ENCODE data around the gene CENPX.
"Not testable (repeated sequence)": the region's sequence is repeated elsewhere in the genome, so short reads cannot be mapped to it uniquely, and the experiment has no call there.

Gene CENPX

DNA sequence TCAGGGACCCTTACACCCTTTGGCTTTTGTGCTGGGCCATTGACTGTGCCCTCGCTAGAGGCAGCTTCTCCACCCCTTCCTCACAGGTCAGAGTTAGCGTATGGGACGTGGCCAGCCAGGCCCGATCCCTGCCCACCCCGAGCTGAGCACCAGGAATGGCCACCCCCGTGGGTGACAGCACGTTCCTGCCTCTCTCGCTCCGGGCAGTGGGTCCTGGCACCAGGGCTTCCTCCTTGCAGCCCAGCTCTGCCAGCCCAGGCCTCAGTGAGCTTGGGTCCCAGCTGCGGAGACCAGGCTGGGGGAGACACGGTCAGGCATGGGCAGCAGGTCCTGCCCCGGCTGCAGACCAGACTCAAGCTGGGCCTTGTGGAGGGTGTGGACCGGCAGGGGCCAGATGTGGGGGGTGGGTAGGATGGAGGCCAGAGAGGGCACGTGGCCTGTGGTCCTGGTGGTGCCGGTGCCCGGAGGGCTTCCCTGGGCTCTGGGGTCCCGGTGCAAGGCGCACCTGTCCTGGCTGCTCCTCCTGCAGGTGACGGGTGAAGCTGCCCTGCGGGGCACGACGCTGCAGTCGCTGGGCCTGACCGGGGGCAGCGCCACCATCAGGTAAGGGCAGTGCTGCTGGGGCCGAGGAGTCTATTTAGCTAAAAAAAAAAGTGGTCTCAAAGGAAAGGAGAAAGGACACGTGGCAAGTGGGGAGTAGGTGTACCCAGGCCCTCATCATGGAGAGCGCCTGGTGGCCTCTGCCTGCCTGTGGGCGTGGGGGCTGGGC, 27.0 kb downstream of the CENPX start:
- DNase-seq, result no peak

DNA sequence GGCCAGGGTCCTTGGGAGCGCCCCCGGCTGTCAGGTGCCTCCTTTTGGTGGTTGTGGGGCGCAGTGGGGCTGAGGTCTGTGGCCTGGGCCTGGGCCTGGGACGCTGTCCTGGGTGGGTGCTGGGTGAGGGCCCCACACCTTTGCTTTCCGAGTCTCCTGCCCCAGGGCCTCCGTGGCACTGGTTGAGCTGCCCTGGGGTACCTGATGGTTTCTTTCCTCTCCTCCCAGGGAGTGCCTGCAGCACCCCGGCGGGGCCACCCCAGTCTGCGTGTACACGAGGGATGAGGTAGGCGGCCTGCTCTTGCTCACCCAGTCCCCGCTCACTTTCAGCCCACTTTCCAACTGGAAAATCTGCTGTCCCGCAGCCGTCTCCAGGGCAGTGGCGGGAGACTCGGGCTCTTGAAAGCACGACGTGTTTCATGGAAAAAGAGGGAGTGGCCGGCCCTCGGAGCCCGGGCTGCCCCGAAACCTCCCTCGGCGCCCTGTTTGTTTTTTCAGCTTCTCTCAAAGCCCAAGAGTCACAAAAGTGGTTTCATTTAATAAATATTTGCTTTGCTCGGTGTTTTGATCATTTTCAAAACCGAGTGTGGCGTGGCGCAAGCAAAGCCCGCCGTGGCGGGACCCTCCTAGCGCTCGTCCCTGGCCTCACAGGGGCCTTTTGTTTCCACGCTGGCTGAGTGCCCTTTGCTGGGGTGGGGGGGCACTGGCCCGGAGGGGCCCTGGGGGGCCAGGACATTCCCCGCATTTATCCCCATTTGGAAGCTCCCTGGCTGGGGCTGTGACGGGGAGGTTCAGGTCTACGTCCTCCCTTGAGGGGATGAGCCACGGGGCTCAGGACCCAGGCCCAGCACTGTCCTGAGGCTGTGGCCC, 27.9 kb downstream of the CENPX start:
- no peak for DNase-seq

DNA sequence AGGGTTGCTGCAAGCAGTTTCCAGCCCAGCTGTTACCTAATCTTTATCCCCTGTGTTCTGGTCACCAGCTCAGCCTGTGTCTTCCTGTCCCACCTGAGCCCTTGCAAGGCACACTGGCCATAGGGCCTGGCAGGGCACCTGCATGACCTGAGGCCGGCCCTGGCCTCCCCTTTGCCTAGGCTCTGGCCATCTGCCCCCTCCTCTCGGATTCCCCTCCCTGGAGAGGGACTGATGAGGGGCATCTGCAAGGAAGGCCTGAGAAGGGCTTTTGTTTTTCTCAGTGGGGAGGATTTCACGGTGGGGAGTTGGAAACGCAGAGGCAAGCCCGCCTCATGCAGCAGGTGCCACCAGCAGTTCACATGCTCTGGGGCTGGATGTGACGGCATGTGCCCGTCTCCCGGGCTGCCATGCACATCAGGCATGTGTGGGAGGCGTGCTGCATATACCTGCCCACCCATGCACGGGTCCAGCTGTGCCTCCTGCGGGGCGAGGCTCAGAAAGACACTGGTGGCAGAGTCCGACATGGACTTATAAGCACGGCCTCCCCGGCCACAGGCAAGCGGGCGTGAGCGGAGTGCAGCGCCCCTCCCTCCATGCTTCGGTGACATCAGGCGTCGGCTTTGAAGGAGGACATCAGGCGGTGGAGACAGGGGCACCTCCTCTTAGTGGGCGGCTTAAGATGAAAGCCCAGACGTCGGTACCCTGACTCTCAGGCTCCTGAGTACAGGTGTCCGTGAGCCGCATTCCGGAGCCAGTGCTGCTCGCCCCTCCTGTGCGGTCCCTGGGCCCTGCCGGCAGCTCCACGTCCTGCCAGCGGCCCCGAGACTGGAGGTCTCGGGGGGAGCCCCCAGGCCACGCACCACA, 28.7 kb downstream of the CENPX start:
- DNase-seq, result no peak

DNA sequence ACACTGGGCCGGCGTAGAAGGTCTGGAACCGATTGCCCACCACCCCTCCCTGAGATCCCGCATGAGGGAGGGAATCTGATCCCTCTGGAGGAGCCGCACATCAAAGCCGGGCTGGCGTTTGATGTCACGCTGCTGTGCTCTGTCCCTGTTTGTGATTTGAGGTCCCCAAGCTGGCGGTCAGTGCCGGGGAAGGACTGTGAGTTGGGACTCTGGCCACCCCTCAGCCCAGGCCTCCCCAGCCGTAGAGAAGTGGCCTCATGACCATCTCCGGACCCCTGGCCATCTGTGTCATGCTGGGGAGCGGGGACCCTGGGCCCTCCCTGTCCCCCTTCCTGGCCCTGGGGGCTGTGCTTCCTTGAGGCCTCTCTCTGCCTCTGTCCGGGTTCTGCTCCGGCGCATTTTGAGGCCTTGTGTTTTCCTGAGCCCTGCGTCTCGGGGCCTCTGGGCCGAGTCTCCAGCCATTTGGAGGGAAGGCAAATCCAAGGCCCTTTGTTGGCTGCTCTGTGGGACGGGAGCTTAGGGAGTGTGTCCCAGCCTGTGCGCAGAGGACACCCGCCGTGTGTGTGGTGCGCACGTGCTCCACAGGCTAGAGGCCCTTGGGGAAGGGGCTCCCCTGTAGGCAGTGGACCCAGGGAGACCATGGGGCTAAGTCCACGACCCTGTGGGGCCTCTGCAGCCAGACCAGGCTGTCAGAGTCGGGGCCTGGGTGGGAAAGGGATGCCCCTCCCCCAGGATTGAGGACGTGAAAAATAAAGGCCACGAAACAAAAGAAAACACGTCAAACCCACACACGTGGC, 30.2 kb downstream of the CENPX start:
- DNase-seq, result no peak

DNA sequence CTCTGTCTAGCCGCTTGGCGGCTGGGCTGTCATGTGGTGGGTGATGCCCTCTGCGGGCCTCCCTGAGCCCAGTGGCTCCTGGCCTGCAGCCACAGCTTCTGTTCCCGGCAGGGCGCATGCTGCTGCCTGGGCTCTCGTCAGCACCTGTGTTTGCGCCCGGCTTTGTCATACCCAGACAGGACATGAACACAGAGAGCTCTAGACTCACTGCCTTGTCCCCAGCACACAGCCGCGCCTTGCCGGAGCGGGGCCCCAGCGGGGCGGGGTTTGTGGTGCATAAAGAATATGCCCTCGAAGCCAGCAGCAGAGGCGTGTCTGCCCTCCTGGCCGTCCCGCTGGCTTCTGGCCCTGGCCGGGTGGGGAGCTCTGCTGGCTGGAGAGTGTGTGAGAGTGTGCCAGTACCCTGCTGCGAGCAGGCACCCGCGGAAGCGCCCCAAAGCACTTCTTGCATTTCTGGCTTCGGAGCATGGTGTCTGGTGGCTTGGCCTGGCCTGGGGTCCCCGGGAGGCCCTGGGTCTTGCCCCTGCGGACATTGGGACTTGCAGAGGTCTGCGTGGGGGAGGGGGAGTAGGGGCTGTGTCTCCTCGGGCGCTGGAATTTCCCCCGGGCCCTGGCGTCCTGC, 30.9 kb downstream of the CENPX start:
- no peak for DNase-seq

DNA sequence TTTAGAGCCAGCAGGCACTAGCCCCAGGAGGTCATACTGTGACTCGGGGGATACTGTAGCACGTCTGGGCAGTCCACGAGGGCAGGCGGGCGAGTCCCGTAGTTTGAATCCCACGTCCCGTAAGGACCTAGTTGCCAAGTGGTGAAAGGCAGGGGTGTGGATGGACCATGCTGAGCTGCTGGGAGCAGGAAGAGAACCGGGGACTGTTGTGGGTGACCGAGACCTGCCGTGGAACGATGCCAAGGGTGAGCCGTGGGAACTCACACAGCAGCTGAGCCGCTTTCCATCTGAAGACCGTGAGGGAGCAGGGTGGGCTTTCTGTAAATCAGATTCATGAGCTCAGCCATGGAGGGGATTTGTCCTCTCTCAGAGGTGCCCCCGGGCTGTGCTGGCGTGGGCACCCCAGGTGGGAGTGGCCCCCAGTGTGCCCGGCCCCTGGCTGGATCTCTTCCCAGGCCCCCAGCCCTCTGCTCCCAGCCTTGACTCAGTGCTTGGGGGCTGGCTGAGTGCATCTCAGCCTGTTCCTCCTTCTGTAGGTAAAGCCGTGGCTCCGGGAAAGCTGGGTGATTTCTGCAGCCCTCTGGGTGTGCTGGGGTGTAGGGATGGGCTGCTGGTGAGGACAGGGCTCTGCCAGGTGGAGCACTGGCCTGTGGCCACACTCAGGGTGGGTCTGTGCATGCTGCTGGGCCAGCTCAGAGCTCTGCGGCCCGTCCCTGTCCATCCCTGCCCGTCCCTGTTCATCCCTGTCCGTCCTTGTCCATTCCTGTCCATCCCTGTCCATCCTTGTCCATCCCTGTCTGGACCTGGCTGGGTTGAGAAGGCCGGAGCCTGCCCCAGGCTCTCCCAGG, 31.6 kb downstream of the CENPX start:
- no peak for DNase-seq

DNA sequence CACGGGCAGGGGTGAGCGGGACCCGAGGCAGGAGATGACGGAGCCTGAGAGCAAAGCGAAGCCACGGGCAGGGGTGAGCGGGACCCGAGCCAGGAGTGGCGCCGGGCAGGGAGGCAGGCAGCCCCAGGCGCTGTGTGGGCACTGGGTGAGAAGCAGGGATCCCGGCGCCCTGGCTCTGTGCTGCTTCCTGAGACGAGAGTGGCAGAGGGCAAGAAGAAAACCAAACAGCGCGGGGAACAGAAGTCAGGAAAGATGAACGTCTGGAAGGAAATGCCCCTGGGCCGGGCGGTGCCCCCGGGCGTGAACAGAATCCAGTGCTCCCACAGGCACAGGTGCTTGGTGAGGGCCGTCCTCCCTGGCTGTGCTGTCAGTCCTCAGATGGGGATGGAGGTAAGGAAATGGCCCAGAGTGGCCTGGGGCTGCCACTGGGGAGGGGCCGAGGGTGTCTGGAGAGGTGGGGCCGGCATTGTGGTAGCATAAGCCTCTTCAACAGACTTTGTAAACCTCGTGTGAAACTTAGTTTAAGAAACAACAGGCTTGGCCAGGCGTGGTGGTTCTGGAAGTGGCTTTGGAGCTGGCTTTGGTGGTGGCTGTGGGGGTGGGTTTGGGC, 35.4 kb downstream of the CENPX start:
- DNase-seq, result no peak

DNA sequence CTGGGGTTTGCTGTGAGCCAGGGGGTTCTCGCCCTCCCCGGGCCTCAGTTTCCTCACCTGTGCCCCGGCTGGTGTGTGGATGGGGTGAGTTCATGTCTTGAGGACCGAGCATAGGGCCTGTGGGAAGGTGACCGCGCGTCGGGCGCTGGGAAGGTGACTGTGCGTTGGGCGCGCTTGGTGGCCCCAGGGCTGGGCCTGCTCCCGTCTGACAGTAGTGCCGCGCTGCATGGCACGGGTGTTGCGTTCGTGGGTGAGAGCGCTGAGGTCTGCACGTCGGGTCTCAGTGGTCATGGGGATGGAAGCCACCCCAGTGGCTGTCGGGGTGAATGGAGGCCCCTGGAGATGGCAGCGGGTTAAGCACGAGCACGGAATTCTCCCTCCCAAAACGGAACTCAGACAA, 36.1 kb downstream of the CENPX start:
- no peak for DNase-seq

DNA sequence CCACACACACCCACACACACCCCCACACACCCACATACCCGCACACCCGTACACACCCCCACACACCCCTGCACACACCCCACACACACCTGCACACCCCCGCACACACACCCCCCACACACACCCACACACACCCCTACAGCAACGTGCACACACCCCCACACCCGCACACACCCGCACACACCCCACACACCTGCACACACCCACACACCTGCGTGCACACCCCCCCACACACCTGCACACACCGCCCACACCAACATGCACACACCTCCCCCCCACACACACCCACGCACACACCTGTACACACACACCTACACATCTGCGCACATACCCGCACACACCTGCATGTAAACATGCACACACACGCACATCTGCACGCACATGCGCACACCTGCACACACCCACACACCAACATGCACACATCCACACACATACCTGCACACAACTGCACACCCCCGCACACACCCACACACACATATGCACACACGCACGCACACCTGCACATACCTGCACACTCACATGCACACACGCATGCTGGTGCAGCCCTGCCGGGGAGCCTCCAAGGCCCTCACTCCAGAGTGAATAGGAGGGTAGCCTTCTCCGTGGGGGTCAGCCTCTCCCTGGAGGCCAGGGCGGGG, 37.8 kb downstream of the CENPX start:
- DNase-seq, result no peak

DNA sequence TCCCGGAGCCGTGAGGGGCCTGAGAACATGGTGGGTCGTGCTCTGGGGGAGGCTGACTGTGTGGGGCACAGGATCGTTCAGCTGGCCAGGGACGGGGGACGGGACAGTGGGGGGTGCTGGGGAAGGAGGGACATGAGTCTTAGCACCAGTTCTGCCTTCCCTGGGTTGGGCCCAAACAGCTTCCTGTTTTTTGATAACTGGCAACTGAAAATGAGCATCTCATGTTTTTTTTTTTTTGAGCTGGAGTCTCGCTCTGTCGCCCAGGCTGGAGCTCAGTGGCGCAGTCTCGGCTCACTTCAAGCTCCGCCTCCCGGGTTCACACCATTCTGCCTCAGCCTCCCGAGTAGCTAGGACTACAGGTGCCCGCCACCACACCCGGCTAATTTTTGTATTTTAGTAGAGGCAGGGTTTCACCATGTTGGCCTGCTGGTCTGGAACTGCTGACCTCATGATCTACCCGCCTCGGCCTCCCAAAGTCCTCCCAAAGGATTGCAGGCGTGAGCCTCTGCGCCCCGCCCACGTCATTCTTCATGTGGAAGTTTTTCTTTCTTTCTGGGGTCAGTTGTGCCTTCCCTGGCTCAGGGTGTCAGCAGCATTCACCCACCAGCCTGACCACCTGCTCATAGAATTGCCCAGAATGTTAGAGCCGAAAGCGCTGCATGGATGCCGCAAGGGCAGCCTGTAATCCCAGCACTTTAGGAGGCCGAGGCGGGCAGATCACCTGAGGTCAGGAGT, 38.9 kb downstream of the CENPX start:
- no peak for DNase-seq

DNA sequence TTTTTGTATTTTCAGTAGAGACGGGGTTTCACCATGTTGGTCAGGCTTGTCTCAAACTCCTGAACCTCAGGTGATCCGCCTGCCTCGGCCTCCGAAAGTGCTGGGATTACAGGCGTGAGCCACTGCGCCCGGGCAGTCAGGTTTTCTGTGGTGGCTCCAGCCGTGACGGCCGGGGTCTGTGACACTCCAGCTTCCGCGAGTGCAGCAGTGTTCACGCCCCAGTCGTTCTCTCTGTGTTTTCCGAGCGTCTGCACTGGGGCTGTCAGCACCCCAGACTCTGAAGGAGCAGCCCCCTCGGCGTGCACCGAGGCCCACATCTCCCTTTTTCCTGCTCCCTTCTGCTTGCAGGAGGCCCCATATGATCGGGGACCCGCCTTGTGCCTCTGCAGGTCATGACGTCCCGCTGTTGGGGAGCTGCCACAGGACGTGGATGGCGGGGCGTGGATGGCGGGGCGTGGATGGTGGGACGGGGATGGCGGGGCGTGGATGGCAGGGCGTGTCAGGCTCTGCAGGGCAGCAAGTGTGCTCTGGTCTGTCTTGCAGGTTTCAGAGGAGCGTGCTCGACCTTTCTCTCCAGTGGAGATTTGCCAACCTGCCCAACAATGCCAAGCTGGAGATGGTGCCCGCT, 39.6 kb downstream of the CENPX start:
- DNase-seq, result no peak

DNA sequence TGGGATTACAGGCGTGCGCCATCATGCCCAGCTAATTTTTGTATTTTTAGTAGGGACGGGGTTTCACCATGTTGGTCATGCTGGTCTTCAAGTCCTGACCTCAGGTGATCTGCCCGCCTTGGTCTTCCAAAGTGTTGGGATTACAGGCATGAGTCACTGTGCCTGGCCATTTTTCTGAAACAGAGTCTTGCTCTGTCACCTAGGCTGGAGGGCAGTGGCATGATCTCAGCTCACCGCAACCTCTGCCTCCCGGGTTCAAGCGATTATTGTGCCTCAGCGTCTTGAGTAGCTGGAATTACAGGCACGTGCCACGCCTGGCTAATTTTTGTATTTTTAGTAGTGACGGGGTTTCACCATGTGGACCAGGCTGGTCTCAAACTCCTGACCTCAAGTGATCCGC, 41.2 kb downstream of the CENPX start:
- DNase-seq, result not testable (repeated sequence)

DNA sequence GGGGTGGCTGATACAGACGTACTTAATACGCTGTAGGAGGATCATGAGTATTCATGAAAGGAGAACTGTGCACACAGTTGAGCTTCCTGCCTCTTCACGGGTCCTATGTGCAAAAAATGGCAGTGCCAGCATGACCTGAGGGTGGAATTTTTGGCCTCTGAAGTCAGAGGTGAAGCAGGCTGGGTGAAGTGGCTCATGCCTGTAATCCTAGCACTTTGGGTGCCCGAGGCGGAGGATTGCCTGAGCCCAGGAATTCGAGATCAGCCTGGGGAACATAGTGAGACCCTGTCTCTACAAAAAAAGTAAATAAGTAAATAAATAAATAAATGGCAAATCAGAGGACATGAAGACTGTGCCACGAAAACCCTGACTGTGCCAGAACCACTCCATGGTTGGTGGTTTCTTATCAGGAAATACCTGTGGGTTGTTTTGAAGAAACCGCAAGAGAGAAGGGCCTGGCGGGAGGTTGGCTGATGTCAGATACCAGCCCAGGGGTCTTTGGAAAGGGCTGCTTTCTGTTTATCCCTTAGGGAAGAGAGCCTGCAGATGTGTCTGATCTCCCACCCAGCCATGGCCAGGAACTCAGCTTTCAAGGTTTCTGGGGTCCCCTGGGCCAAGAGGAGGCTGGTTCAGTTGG, 41.9 kb downstream of the CENPX start:
- DNase-seq, result peak; percentile 15

DNA sequence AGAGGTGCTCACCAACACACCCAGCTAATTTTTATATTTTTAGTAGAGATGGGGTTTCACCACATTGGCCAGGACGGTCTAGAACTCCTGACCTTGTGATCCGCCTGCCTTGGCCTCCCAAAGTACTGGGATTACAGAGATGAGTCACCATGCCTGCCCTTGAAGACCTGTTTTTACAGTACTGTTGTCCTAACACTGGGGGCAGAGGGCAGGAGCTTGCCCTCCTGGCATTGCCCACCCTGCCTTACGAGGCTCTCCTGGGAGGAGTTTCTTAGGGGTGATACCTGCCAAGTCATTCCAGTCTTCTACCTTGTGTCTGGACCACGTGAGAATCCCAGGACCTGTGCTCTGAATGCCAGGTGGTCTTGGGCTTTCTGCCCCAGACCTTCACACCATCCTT, 42.6 kb downstream of the CENPX start:
- DNase-seq, result no peak

DNA sequence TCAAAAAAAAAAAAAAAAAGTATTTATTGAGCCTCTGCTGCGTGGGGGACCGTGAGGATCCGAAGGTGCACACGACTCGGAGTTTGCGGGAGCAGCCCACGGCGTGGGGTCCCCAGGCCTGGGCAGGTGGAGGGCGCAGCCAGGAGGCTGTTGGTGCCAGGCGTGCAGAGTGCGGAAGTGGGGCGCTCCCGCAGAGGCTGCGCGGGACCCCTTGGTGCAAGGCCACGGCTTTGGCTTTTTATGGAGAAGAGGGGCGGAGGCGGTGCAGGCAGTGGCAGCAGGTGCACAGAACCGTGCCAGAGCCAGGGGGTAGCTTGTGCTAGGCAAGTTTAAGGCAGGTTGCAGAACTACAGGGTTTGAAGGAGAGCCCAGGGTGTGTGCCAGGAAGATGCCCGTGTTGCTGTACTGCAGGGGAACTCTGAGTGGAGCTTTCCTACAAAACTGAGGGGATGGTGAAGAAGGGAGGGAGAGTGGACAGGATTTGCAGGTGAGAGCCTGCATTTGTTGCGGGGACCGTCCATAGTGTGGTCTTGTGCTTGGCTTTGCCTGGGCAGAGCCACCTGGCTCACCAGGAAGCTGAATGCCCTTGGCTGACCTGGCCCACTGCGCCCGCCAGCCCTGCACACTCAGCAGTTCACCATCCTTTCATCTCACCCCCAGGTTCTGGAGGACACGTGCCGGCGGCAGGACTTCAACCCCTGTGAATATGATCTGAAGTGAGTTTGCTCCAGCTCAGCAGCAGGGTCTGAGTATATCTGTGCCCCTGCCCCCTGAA, 44.0 kb downstream of the CENPX start:
- no peak for DNase-seq

DNA sequence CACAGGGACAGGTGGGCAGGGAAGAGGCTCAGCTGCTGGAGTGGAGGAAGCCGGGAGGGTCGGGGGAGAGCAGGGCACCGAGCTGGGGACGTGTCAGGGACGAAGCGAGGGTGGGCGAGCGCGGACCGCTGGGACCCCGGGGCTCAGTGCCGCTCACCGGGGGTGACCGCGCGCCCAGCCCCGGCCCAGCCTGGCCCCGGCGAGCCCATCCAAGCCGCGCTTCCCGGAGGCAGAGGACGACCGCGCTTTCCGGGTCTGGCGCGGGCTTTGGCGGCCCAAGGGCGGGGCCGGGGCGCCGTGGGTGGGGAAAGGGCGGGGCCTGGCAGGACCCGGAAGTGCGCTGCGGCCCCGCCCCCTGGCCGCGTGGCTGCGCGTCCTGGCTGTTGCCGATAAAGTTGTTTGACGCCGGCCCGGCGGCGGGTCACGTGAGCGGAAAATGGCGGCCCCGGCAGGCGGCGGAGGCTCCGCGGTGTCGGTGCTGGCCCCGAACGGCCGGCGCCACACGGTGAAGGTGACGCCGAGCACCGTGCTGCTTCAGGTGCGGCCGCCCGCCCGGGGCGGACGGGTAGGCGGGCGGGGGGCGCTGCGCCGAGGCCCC, 45.4 kb downstream of the CENPX start, which contains the start of gene ASPSCR1:
ASPSCR1 (plus strand) TSS at position 419 of the 598 bp plus-strand sequence; CDS start at position 437, 18 bp downstream.
- DNase-seq, result peak; percentile 93

Data from activated CD4-positive, alpha-beta T cell treated with anti-CD3 and anti-CD28 coated beads, Interleukin-2, amount 50 U/mL, for 16 hours (primary cell).